GM21390 (cell line): ENCODE results near the gene LIPF.
"Not testable (repeated sequence)": the region's sequence is repeated elsewhere in the genome, so short reads cannot be mapped to it uniquely, and the experiment has no call there.

Source experiments
- ATAC-seq: cut with Tn5 transposase; IDR thresholded peaks from one replicate; pipeline ENCODE4 v1.9.1; 2021; ENCODE audit not compliant: unreplicated experiment

The LIPF gene, protein sequence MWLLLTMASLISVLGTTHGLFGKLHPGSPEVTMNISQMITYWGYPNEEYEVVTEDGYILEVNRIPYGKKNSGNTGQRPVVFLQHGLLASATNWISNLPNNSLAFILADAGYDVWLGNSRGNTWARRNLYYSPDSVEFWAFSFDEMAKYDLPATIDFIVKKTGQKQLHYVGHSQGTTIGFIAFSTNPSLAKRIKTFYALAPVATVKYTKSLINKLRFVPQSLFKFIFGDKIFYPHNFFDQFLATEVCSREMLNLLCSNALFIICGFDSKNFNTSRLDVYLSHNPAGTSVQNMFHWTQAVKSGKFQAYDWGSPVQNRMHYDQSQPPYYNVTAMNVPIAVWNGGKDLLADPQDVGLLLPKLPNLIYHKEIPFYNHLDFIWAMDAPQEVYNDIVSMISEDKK

DNA sequence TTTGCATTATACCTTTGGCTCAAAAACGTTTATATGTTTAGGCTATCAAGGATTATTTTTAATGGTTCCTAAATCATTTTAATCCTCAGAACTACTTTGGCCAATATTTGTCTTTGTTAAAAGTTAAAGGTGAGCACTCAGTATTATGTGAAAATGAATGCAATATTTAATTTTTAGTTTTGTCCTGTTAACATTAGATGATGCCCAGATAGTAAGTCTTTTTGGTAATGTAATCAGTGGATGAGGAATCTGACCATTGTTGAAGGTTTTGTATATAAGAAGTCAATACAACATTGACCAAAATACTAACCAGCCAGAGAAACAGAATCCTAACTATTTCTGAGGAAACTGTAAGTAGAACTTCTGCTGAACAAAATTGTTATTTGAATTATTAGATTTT lies at the start of gene LIPF:
TSS of gene LIPF (plus strand) at position 301 of the 400 bp plus-strand sequence. CDS start 2,856 bp downstream, outside the sequence.
- ATAC-seq, result no peak

DNA sequence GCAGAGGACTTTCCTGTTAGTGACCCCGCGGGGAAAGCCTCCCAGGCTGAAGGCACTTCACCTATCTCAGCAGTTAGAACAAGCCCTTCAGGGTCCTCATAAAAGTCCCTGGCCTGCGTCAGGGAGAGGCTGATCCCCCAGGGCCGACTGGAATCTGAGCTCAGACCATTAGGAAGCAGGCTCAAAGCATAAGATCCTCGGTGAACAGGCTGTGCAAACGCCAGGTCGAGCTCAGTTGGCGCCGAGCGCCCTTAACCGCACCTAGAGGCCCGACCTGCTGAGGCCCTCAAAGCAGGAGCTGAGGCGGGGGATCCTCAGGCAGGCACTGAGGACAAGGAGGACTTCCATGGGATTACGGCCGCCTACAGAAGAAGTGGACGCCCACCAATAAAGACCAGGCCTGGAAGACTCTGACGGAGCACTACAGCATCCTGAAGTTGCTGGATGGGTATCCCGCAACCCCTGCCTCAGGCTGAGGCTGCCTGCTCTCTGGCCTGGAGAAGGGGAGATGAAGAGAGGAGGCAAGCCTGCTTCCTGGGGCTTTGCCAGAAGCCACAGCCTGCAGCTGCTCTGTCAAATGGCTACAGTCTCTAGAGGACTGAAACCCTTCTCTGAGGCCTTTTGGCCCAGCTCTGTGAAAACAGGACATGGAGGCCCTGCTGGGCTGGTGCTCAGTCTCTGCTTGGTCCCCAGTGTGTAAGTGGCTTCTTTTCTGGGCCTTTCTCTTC lies 47.8 kb upstream of the LIPF start:
- no peak for ATAC-seq

DNA sequence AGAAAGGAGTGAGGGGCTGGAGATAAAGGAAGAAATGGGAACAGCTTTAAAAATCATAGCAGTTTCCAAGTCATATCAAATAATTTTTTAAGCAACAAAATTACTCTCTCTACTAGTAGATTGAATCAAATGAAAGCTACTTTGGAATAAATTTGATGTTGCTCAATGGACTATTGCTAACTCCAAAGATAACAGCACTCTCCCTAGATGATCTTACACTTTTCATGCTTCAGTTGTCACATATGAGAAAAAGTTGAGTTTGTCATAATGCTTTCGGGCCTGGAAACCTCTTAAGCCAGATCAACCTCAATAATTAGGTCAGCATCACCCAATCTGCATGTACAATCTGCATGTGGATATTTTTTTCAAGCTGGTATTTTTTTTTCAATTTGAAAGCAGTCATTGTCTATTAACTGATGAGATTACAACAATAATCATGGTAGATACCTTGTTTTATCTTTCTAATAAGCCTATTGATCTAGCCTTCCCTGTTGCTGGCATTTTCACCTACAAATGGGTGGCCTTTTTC lies 46.4 kb upstream of the LIPF start:
- no peak for ATAC-seq

DNA sequence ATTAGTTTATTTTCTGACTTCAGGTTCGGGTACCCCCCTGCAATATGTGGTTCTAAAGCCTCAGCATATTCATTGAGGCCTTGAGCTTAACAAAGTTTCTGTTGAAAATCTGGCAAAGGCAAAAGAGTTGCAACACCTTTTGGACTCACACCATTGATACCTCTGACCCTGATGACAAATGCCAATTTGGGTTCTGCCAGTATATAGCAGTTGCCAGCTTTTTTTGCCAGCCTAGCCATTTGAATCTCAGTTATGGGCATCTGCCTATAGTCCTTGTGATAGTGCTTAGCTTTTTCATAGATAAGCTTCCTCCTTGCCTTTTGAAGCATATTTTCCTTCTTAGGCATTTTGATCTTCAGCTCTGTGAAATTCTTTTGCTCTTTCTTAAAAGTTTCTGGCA lies 45.7 kb upstream of the LIPF start:
- ATAC-seq, result no peak

DNA sequence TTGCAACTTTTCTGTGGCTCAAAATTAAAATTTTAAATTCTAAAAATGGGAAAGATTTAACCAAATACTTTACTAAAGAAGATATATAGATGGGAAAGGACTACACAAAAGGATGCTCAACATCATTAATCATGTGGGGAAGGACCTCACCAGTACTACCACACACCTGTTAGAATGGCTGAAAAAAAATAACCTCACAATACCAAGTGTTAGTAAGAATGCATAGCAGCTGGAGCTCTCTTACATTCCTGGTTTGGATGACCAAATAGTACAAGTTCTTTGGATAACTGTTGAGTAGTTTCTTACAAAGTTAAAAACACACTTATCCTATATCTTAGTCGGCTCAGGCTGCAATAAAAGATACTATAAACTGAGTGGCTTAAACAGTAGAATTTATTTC lies 43.8 kb upstream of the LIPF start:
- no peak for ATAC-seq

DNA sequence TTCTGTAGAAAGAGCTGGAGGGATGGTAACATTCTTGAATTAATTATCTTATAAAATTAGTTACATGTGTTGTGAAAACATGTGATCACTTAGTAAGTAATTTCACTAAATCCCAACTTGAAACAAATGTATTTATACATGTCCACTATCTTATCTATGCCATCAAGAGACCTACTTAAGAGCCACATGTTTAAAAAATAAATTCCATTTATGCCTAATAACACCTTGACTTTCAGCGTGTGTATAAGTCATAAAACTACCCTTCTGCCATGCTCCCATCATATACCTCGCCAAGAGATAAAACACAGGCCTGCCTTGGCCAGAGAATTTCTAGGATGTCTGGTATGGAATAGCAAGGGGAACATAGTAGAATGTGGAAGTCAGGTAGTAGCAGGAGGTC lies 40.4 kb upstream of the LIPF start:
- no peak for ATAC-seq

DNA sequence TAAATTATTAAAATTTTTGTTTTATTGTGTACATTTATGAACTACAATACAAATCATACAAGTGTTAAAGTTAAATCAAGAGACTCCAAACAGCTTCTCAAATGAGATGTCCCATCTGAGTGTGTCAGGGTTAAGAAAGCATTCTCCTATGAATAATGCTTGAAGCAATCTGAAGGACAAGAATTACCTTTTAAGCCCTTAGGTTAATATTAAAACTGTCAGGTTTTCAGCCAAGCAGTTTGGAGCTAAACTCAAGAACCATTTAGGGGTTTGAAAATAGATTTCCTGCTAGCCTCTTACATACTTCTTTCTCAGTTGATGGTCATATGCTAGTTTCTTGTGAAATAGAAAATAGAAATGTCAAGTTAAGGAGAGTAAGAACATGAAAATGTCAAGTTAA lies 39.4 kb upstream of the LIPF start:
- ATAC-seq, result no peak

DNA sequence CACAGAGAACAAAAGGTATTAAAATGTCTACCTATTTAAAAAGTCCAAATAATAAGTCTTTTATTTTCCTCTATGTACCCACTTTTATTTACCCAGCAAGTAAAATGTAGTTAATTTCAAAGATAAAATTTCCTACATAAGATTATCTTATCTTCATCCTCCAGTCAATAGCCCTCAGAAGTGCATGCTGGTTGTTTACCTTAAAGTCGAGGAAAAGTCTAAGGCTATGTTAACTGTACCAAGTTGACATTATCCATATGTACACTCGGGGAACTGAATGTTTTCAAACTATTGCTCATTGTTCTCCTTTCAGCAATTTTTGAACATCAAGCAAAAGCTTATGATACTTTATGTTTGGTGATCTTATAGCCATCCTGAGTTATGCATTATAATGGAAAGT lies 24.1 kb upstream of the LIPF start:
- no peak for ATAC-seq

DNA sequence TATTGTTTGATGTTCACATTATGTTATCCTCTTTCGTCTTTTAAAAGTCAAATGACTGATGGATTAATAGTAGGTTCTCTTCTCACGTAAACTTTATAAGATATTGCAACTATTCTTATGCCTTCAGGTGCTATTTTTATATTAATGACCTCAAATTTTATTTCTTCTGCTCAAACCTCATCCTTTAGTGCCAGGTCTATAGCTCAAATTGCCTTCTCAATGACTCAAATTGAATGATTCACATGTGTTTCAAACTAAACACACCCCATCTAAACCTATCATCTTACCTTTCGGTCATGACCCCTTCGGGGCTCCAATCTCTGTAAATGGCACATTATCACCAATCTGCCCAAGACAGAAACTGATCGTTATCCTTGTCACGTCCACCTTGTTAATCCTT lies 22.0 kb upstream of the LIPF start:
- no peak for ATAC-seq

DNA sequence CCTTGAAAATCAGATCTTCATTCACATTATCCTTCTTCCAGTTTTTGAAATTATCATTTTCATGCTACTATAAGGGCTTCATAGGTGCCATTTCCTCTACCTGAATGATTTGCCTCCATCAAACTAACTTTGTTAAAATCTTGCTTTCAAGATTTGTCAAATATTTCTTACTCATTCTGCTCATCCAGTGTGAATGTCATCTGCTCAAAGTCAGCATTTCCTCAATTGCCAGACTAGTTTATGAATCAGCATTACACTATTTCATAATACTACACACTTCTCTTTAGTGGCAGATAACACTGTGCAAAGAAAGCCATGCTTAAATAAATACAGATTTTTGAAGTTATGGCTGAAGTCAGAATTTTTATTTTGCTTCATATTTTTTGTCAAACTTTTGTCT lies 21.3 kb upstream of the LIPF start:
- no peak for ATAC-seq

DNA sequence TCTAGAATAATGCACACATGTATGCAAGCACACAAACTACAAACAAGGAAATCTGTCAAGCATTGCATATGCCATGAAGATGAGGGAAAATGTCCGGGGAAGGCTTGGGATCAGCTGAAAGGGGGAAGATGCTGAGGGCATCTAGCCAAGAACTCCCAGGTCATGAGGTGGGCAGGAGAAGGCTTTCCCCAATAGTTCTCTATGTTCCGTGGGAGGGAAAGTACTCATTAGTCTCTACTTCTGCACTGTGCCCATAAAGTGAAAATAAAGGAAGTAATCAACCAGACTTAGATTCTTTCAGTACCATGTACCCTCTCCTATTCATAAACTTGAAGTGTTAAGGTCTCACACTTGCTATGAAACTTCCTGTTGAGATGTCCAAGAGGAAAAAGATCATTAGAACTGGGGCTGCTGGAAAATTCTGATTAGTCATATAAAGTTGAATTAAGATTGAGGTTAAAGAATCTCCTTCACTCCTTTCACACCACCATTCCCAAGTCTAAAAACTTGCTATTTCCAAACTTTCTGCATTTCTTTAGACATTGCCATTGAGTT lies 17.1 kb upstream of the LIPF start:
- ATAC-seq, result no peak

DNA sequence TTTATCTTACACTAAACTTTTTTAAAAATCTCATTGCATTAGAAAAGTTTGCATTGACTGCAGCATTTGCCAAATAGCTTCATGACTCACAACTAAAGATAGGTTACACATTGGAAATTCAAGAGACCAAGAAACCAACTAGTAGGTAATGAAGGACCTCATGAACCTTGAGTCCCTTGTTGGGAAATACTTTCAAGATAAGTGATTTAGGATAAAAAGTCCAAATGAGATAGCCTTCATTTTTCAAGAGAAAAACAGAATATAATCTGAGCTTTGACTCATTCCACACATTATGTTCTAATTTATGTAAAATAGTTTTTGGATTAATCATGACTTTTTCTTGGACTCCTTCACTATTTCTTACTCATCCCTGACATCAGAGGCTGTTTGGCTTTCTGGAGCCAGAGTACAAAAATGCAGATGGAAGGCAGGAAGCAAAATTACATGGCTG lies 13.1 kb upstream of the LIPF start:
- ATAC-seq, result no peak

DNA sequence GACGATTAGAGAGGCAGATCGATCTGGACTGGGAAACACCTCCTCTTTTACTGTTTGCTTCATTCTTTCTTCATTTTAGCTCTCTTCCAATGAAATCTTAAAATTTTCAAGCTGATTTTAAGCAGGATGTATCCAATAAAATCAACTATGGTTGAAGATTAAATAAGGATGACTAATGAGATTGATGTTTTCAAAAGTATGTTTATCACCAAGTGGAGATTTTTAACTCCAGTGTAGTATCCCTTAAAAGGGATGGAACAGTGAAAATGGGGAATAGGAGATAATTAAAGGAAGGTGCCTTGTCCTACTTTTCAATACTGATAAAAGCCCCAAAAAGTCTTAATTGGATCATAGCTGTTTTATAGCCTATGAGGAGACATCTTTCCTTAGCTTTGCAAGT lies 11.6 kb upstream of the LIPF start:
- no peak for ATAC-seq

DNA sequence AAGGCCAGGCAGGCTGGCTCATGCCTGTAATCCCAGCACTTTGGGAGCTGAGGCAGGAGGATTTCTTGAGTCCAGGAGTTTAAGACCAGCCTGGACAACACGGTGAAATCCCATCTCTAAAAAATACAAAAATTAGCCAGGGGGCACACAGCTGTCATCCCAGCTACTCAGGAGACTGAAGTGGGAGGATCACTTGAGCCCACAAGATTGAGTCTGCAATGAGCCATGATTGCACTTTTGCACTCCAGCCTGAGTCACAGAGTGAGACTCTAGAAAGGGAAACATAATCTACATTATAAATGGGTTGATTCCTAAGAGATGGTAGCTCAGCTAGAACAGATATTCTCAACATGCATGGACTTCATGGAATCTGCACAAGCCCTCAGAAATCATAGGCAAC lies 6.3 kb upstream of the LIPF start:
- ATAC-seq, result no peak

DNA sequence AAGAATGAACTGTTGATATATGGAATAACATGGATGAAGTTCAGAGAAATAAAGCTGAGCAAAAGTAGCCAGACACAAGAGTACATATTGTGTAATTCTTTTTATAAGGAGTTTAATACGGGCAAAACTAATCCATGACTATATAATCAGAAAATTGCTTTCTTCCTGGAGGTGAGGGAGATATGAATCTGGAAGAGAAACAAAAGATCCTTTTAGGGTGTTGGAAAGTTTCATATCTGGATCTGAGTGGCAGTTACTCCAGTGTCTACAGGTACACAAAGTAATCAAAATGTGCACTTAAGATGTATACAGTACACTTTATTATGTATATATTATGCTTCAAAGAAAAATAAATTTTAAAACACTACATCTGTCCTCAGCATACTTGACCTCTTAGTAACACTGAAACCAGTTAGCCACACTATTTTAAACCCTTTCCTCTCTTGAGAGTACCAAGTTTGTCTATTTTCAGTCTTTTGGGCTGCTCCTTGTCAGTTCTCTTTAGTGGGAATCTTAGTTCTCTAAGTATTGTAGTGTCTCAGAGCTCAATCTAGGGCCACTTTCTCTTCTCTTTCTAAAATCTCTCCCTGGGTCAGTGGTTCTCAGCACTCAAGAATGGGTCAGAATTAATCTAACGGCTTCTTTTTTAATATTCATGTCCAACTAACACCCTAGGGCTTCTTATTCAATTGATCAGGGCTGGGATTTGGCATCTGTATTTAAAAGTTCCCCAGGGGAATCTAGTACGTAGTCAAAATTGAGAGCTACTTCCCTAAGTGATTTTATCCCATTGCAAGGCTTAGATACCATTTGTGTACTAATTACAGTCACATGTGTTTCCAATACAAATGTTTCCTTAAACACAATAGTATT lies 4.3 kb upstream of the LIPF start:
- no peak for ATAC-seq

DNA sequence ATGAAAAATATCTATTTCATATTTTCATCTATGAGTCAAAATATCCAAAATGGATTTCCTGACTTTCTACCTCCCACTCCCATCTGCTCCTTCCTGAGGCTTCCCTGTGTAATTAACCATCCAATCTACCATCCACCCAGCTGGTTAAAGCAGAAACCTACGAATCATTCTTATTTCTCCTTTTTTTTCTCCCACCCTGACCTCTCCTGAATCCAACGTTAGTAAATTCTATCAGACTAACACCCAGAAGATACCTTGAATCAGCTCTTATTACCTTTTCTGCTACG lies 3.7 kb upstream of the LIPF start:
- no peak for ATAC-seq

DNA sequence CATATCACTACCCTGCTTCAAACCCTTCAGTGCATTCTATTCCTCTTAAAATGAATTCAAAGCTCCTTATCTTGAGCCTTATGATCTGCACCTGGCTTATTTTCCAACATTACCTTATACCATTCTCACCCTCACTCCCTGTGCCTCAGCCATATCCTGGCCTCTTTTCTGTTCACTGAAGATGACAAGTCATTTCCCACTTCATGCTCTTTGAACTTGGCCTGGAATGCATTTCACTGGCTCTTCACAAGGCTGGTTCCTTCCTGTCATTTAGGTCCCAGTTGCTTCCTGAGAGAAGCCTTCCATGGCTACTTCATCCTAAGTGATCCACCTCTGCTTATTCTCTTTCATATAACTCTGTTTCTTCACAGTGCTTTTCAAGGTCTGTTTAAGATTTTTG lies 3.2 kb upstream of the LIPF start:
- ATAC-seq, result no peak

DNA sequence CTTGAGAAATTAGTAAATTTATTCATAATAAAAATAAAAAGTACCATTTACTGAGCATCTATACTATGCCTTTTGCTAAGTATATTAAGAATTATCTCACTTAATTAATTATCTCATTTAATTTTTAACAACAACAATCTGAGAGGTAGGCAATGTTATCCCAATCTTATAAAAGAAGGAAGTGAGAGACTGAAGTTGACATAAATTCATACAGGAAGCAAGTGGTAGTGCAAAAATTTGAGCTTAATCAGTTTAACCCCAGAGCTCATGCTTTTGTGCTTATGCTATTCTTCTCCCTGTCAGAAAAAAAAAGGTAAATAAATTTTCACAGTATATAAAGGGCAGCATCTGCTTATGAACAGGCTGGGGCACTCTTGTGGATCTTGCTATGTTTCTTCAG lies 2.7 kb upstream of the LIPF start:
- no peak for ATAC-seq

DNA sequence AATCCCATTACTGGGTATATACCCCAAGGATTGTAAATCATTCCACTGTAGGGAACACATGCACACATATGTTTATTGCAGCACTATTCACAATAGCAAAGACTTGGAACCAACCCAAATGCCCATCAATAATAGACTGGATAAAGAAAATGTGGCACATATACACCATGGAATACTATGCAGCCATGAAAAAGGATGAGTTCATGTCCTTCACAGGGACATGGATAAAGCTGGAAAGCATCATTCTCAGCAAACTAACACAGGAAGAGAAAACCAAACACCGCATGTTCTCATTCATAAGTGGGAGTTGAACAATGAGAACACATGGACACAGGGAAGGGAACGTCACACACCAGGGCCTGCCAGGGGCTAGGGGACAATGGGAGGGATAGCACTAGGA lies 1.1 kb upstream of the LIPF start:
- not testable (repeated sequence) for ATAC-seq

DNA sequence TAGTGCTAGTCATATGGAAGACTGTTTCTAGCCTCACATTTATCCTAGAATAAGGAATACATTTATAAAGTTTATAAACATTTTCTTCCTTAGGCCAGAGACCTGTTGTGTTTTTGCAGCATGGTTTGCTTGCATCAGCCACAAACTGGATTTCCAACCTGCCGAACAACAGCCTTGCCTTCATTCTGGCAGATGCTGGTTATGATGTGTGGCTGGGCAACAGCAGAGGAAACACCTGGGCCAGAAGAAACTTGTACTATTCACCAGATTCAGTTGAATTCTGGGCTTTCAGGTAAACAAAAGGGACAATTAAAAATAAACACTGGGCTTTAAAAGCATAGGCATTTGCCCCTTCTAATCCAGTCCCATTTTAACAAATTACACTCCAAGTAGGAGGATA lies 4.2 kb downstream of the LIPF start:
- no peak for ATAC-seq

DNA sequence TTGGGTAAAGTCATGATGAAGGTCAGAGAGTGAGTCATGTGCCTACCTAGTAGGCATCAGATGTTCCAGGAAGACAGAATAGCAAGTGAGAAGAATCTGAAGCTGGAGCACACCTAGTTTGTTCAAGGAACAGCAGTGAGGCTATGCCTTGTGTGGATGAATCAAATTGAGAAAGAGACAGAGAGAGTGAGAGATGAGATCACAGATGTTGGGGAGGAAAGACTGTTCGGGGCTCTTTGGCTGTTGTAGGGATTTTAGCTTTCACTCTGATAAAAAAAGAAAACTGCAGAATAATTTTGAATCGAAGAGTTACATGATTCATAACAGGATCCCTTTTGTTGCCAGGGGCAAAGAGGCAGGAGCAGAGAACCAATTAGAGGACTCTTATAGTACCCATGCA lies 6.3 kb downstream of the LIPF start:
- ATAC-seq, result no peak
